Activated T-cell treated with anti-CD3 and anti-CD28 coated beads for 24 hours (primary cell): ENCODE measurements around the gene MUCL1.
"Not testable (repeated sequence)": the region's sequence is repeated elsewhere in the genome, so short reads cannot be mapped to it uniquely, and the experiment has no call there.

Experiments used
- DNase-seq: peaks from one replicate; pipeline ENCODE4 v3.0.0-alpha.2; 2020; ENCODE audit warnings: low read depth

Gene MUCL1

GRCh38 chr12:54853933-54854538, at the start of gene MUCL1:
Gene MUCL1 (plus strand): TSS chr12:54854516. CDS start chr12:54854583, 67 bp downstream.
- DNase-seq: peak; percentile 72

- no peak for DNase-seq
These were observed 32.6 kb upstream of the MUCL1 start for GRCh38 chr12:54821676-54822075.

GRCh38 chr12:54824402-54824801, 29.9 kb upstream of the MUCL1 start:
- no peak for DNase-seq

- no peak for DNase-seq
These were observed 24.8 kb upstream of the MUCL1 start for GRCh38 chr12:54829511-54829910.

- DNase-seq: no peak
These were observed 24.1 kb upstream of the MUCL1 start for GRCh38 chr12:54830199-54830598.

- DNase-seq: no peak
These were observed 22.7 kb upstream of the MUCL1 start for GRCh38 chr12:54831631-54832030.

GRCh38 chr12:54840244-54840865, 14.0 kb upstream of the MUCL1 start:
- DNase-seq: no peak

- no peak for DNase-seq
These were observed 3.1 kb downstream of the MUCL1 start for GRCh38 chr12:54857406-54857805.

- DNase-seq: no peak
These were observed 4.2 kb downstream of the MUCL1 start for GRCh38 chr12:54858562-54858961.

- DNase-seq: no peak
These were observed 5.2 kb downstream of the MUCL1 start for GRCh38 chr12:54859502-54859901.

- DNase-seq: no peak
These were observed 7.6 kb downstream of the MUCL1 start for GRCh38 chr12:54861927-54862326.

- no peak for DNase-seq
These were observed 9.8 kb downstream of the MUCL1 start for GRCh38 chr12:54863948-54864618.

GRCh38 chr12:54865683-54866324, 11.5 kb downstream of the MUCL1 start:
- DNase-seq: no peak

GRCh38 chr12:54868690-54869089, 14.4 kb downstream of the MUCL1 start:
- no peak for DNase-seq

GRCh38 chr12:54870048-54870447, 15.7 kb downstream of the MUCL1 start:
- no peak for DNase-seq

- no peak for DNase-seq
These were observed 16.3 kb downstream of the MUCL1 start for GRCh38 chr12:54870617-54871016.

GRCh38 chr12:54879150-54879549, 24.8 kb downstream of the MUCL1 start:
- DNase-seq: no peak

- DNase-seq: no peak
These were observed 25.3 kb downstream of the MUCL1 start for GRCh38 chr12:54879579-54879978.

GRCh38 chr12:54882079-54882478, 27.8 kb downstream of the MUCL1 start:
- no peak for DNase-seq

GRCh38 chr12:54882597-54882996, 28.3 kb downstream of the MUCL1 start:
- DNase-seq: not testable (repeated sequence)

- not testable (repeated sequence) for DNase-seq
These were observed 34.1 kb downstream of the MUCL1 start for GRCh38 chr12:54888428-54888827.

- no peak for DNase-seq
These were observed 36.0 kb downstream of the MUCL1 start for GRCh38 chr12:54890339-54890738.
